Neural cell (in vitro differentiated cells): ENCODE results near the gene USP25. TPM values are rescaled to one million over a fixed set of nuclear protein-coding genes. Genes with fewer than 3 reads are reported as not detected.

Source experiments
- H2AFZ ChIP-seq: fragments of 200-600, 300-800 bp; sonication (generic), shearing (Covaris generic); 2 replicates; pipeline ENCODE4 v1.6.0; 2014; ENCODE audit warnings: low read depth, mild to moderate bottlenecking, antibody characterized with exemption, low read length, moderate library complexity
- H3F3A ChIP-seq: fragments of 200-600 bp; shearing (Covaris generic); 2 replicates; pipeline ENCODE4 v1.6.1; 2016; ENCODE audit warnings: mild to moderate bottlenecking, moderate library complexity, mixed read lengths, antibody characterized with exemption, low read length; ENCODE audit not compliant: insufficient read depth, poor library complexity, severe bottlenecking
- H3K27ac ChIP-seq: fragments of 200-600, 300-800 bp; sonication (generic), shearing (Covaris generic); 2 replicates; pipeline ENCODE4 v1.5.1; 2014; ENCODE audit warnings: mild to moderate bottlenecking, low read length, moderate library complexity
- H3K27me3 ChIP-seq: fragments of 300-800, 200-600 bp; sonication (generic), shearing (Covaris generic); 2 replicates; pipeline ENCODE4 v1.6.0; 2014; ENCODE audit warnings: mild to moderate bottlenecking, low read depth, low read length, moderate library complexity; ENCODE audit not compliant: insufficient read depth
- H3K36me3 ChIP-seq: fragments of 300-800, 200-600 bp; sonication (generic), shearing (Covaris generic); 2 replicates; pipeline ENCODE4 v1.5.1; 2014; ENCODE audit warnings: mild to moderate bottlenecking, antibody characterized with exemption, low read length, moderate library complexity; ENCODE audit not compliant: insufficient read depth
- H3K4me2 ChIP-seq: fragments of 300-800, 200-600 bp; sonication (generic), shearing (Covaris generic); 2 replicates; pipeline ENCODE4 v1.6.0; 2014; ENCODE audit warnings: mild to moderate bottlenecking, low read length
- H3K4me3 ChIP-seq: fragments of 300-800, 200-600 bp; sonication (generic), shearing (Covaris generic); 2 replicates; pipeline ENCODE4 v1.5.1; 2014; ENCODE audit warnings: mild to moderate bottlenecking, low read length, moderate library complexity
- H3K79me2 ChIP-seq: fragments of 200-600 bp; shearing (Covaris generic); replicated peaks from 2 replicates; pipeline ENCODE4 v1.6.0; 2014; ENCODE audit warnings: mild to moderate bottlenecking, low read length, moderate library complexity; ENCODE audit not compliant: insufficient read depth
- H3K9ac ChIP-seq: fragments of 300-800, 200-600 bp; sonication (generic), shearing (Covaris generic); 2 replicates; pipeline ENCODE4 v1.6.1; 2016; ENCODE audit warnings: mild to moderate bottlenecking, low read length, mixed read lengths
- H3K9me2 ChIP-seq: fragments of 200-600 bp; shearing (Covaris generic); 2 replicates; pipeline ENCODE4 v1.6.1; 2016; ENCODE audit warnings: mild to moderate bottlenecking, low read length, mixed read lengths; ENCODE audit not compliant: insufficient read depth
- H3K9me3 ChIP-seq: fragments of 200-600, 300-800 bp; sonication (generic), shearing (Covaris generic); 2 replicates; pipeline ENCODE4 v1.6.1; 2016; ENCODE audit warnings: mild to moderate bottlenecking, mixed run types, low read length, moderate library complexity, mixed read lengths
- H4K20me1 ChIP-seq: fragments of 200-600 bp; shearing (Covaris generic); 2 replicates; pipeline ENCODE4 v1.6.1; 2016; ENCODE audit warnings: mild to moderate bottlenecking, mixed run types; ENCODE audit not compliant: insufficient read depth
- CTCF ChIP-seq: fragments of 450-650 bp; IDR thresholded peaks from 2 replicates; pipeline ENCODE4 v1.5.1; 2014; ENCODE audit warnings: antibody characterized with exemption, mild to moderate bottlenecking, moderate library complexity; ENCODE audit not compliant: poor library complexity, severe bottlenecking
- EP300 ChIP-seq: fragments of 450-650 bp; conservative IDR thresholded peaks from 2 replicates; pipeline ENCODE4 v1.6.1; 2014; ENCODE audit warnings: antibody characterized with exemption, mild to moderate bottlenecking, moderate library complexity; ENCODE audit not compliant: poor library complexity, severe bottlenecking
- EZH2 ChIP-seq: fragments of 200-600, 300-800 bp; shearing (Covaris generic), sonication (generic); IDR thresholded peaks from 2 replicates; pipeline ENCODE4 v1.6.1; 2014; ENCODE audit warnings: antibody characterized with exemption, low read length, borderline replicate concordance, mild to moderate bottlenecking; ENCODE audit not compliant: insufficient read depth, poor library complexity, severe bottlenecking
- MXI1 ChIP-seq: fragments of 450-650 bp; conservative IDR thresholded peaks from 2 replicates; pipeline ENCODE4 v1.6.1; 2014; ENCODE audit warnings: antibody characterized with exemption, mild to moderate bottlenecking; ENCODE audit not compliant: poor library complexity, severe bottlenecking
- POLR2AphosphoS5 ChIP-seq: IDR thresholded peaks from 2 replicates; pipeline ENCODE4 v1.6.1; 2012
- RAD21 ChIP-seq: fragments of 450-650 bp; conservative IDR thresholded peaks from 2 replicates; pipeline ENCODE4 v1.6.1; 2014; ENCODE audit warnings: antibody characterized with exemption, mild to moderate bottlenecking, moderate library complexity
- REST ChIP-seq: IDR thresholded peaks from 2 replicates; pipeline ENCODE4 v1.6.1; 2012; ENCODE audit warnings: borderline replicate concordance
- SMC3 ChIP-seq: fragments of 450-650 bp; conservative IDR thresholded peaks from 2 replicates; pipeline ENCODE4 v1.6.1; 2014; ENCODE audit warnings: antibody characterized with exemption, mild to moderate bottlenecking, moderate library complexity; ENCODE audit not compliant: poor library complexity
- TAF1 ChIP-seq: IDR thresholded peaks from 2 replicates; pipeline ENCODE4 v1.6.1; 2012; ENCODE audit warnings: low read depth
- polyA plus RNA-seq: library from polyadenylated mRNA; depleted of rRNA; stranded (reverse); fragments of >200 nt; gene quantifications from 2 replicates; pipeline ENCODE4 v1.2.3, GENCODE V29; 2014

Gene USP25
- polyA plus RNA-seq, 1 donor from 2014 or later = 19.2 TPM

- Histone ChIP-seq H3K9ac (no peak overlapping the region), H3K27me3 (no peaks in the 10 kb centered on the region), H3K27ac (no peak overlapping the region)
Observed at GRCh38 chr21:15753741-15754140, 24.0 kb downstream of the USP25 start.

GRCh38 chr21:15754640-15755039, 24.9 kb downstream of the USP25 start:
- no peak for TF ChIP-seq EP300
- TF ChIP-seq EZH2 = no peak
- no peak for TF ChIP-seq MXI1
- no peak for TF ChIP-seq CTCF
- no peak for TF ChIP-seq REST
- TF ChIP-seq SMC3 = no peak
- no peak for TF ChIP-seq TAF1
- TF ChIP-seq POLR2AphosphoS5 = no peak
- TF ChIP-seq RAD21 = no peak
- H3K4me2 ChIP-seq = no peak overlapping the region
- no peak overlapping the region for H3K9ac ChIP-seq
- no peak overlapping the region for H3K4me3 ChIP-seq
- H3F3A ChIP-seq = no peaks in the 10 kb centered on the region
- no peaks in the 10 kb centered on the region for H3K9me2 ChIP-seq
- H2AFZ ChIP-seq = no peak overlapping the region
- no peaks in the 10 kb centered on the region for H3K9me3 ChIP-seq
- no peaks in the 10 kb centered on the region for H3K27me3 ChIP-seq
- H3K27ac ChIP-seq = no peak overlapping the region
- H3K36me3 ChIP-seq = no peaks in the 10 kb centered on the region
- no peaks in the 10 kb centered on the region for H4K20me1 ChIP-seq
- H3K79me2 ChIP-seq = peaks cover 53% of the 10 kb centered on the region

More at GRCh38 chr21:15753741-15754140, 24.0 kb downstream of the USP25 start:
- H2AFZ ChIP-seq = no peak overlapping the region
- no peaks in the 10 kb centered on the region for H4K20me1 ChIP-seq
- H3K9me3 ChIP-seq = no peaks in the 10 kb centered on the region
- no peak overlapping the region for H3K4me2 ChIP-seq
- H3K36me3 ChIP-seq = no peaks in the 10 kb centered on the region
- H3K9me2 ChIP-seq = no peaks in the 10 kb centered on the region
- no peak for TF ChIP-seq REST
- no peak for TF ChIP-seq POLR2AphosphoS5
- TF ChIP-seq EP300 = no peak
- TF ChIP-seq MXI1 = no peak
- no peak for TF ChIP-seq EZH2
- no peak overlapping the region for H3K4me3 ChIP-seq
- H3K79me2 ChIP-seq = peaks cover 55% of the 10 kb centered on the region
- H3F3A ChIP-seq = no peaks in the 10 kb centered on the region
